ENCODE data around the gene CPA4. TPM values are rescaled to one million over a fixed set of nuclear protein-coding genes. Genes with fewer than 3 reads are reported as not detected.
A peak's percentile ranks its signal among the peaks of the same experiment; 100 is the strongest.

The CPA4 gene
- total RNA-seq, 6 donors from 2014 or later = 0.20 to 0.34 TPM; not detected in 4

DNA sequence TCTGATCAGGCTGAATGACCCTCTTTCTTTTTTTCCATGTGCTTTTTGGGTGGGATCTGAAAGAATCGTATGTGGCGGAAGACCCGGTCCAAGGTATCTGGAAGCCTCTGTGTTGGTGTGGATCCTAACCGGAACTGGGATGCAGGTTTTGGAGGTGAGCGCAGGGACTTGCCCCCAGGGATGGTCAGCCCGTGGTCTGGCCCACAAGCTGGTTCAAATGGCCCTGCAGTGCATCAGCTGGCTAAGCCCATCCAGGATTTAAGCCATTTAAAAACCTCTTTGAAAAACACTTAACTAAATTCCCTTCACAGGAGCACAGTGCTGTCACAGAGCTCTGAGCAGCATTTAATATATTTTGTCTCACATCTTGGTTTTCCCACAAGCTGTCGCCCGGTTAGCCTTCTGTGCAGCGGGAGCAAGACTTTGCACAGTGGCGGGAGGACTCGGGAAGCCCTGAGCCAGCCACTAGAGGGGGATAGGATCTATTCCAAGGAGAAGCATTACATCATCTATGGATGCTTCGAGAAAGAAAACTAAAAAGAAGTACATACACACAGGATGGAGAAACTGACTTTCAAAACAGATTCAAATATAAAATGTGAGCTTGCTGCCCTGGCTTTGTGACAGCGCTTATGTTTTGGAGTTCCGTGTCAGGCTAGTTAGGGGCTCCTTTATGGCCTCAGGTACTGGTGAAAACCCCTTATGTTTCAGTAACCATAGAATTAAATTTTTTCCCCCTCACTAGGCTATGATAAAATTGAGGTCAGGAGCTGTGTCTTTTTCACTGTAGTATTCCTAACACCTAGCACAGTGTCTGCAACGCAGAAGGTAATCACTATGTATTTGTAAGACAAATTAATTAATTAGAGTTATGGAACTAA lies 15.0 kb upstream of the CPA4 start:
- Histone ChIP-seq H3K4me3 (no peak overlapping the region), H3K27ac (no peak overlapping the region), H3K36me3 (no peaks in the 10 kb centered on the region), H3K4me1 (peaks cover 1 to 9% (median 7%) of the 10 kb centered on the region in 4 donors), H3K9me3 (no peaks in the 10 kb centered on the region), H3K27me3 (no peaks in the 10 kb centered on the region)
- WGBS, 2 donors = 67 to 68% methylated on average over 15 of the region's 15 CpGs
- TF ChIP-seq, protein P1, sequence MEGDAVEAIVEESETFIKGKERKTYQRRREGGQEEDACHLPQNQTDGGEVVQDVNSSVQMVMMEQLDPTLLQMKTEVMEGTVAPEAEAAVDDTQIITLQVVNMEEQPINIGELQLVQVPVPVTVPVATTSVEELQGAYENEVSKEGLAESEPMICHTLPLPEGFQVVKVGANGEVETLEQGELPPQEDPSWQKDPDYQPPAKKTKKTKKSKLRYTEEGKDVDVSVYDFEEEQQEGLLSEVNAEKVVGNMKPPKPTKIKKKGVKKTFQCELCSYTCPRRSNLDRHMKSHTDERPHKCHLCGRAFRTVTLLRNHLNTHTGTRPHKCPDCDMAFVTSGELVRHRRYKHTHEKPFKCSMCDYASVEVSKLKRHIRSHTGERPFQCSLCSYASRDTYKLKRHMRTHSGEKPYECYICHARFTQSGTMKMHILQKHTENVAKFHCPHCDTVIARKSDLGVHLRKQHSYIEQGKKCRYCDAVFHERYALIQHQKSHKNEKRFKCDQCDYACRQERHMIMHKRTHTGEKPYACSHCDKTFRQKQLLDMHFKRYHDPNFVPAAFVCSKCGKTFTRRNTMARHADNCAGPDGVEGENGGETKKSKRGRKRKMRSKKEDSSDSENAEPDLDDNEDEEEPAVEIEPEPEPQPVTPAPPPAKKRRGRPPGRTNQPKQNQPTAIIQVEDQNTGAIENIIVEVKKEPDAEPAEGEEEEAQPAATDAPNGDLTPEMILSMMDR (IDR thresholded peaks at IDR 0.05) = peak in 5 of 6 experiments; percentile 34 to 56 (median 44)
- TF ChIP-seq POLR2AphosphoS5 (IDR thresholded peaks at IDR 0.05) = no peak
- peak; percentile 41 to 75 for ATAC-seq (ENCODE audit: low FRiP score in 2 of 2)
- DNase-seq = peak in 1 of 2 donors; percentile 27

GRCh38 chr7:130278860-130279259 lies 14.1 kb upstream of the CPA4 start:
- ATAC-seq (ENCODE audit: low FRiP score in 2 of 2) (no peak), DNase-seq (no peak)
- Histone ChIP-seq H3K27me3 (no peaks in the 10 kb centered on the region), H3K9me3 (no peaks in the 10 kb centered on the region), H3K36me3 (no peaks in the 10 kb centered on the region), H3K4me3 (no peak overlapping the region), H3K4me1 (peaks cover 0 to 3% (median under 1%) of the 10 kb centered on the region in 4 donors), H3K27ac (no peak overlapping the region)
- TF ChIP-seq POLR2A (IDR thresholded peaks at IDR 0.05) (no peak), EP300 (IDR thresholded peaks at IDR 0.05) (no peak), POLR2AphosphoS5 (IDR thresholded peaks at IDR 0.05) (no peak)
- TF ChIP-seq, protein P1 (IDR thresholded peaks at IDR 0.05) = no peak

DNA sequence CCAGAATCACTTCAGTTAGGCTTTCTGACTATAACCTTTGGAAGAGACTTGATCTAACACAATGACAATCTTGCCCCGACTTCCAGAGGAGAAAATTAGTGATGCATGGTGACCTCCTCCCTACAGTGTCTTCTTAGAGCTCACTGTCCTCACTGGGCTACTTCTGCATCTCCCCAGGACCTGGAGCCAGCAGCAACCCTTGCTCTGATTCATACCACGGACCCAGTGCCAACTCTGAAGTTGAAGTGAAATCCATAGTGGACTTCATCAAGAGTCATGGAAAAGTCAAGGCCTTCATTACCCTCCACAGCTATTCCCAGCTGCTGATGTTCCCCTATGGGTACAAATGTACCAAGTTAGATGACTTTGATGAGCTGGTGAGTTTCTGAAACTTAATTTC lies 13.7 kb upstream of the CPA4 start:
- ATAC-seq (ENCODE audit: low FRiP score in 2 of 2) (no peak), DNase-seq (no peak)
- Histone ChIP-seq H3K27ac (no peak overlapping the region), H3K4me3 (no peak overlapping the region), H3K4me1 (no peaks in the 10 kb centered on the region), H3K36me3 (no peaks in the 10 kb centered on the region), H3K9me3 (no peaks in the 10 kb centered on the region), H3K27me3 (no peaks in the 10 kb centered on the region)
- WGBS, 2 donors = 75 to 82% methylated on average over 2 of the region's 2 CpGs
- TF ChIP-seq, protein P1 (IDR thresholded peaks at IDR 0.05) = no peak

- Histone ChIP-seq H3K27ac (no peak overlapping the region), H3K9me3 (no peaks in the 10 kb centered on the region), H3K27me3 (no peaks in the 10 kb centered on the region), H3K36me3 (no peaks in the 10 kb centered on the region), H3K4me3 (no peak overlapping the region), H3K4me1 (no peaks in the 10 kb centered on the region)
- TF ChIP-seq, protein P1 (IDR thresholded peaks at IDR 0.05) = no peak
- TF ChIP-seq POLR2AphosphoS5 (IDR thresholded peaks at IDR 0.05) (no peak), POLR2A (IDR thresholded peaks at IDR 0.05) (no peak), EP300 (IDR thresholded peaks at IDR 0.05) (no peak)
- WGBS, 2 donors = 70 to 87% methylated on average over 1 of the region's 1 CpG
- ATAC-seq (ENCODE audit: low FRiP score in 2 of 2) (no peak), DNase-seq (no peak)
Measured at GRCh38 chr7:130279906-130280305, 13.1 kb upstream of the CPA4 start.

- H3K4me1 ChIP-seq = no peaks in the 10 kb centered on the region
Measured at GRCh38 chr7:130281260-130281659, 11.7 kb upstream of the CPA4 start.

More at GRCh38 chr7:130281260-130281659, 11.7 kb upstream of the CPA4 start:
- ATAC-seq (ENCODE audit: low FRiP score in 2 of 2) (peak in 1 of 2 donors; percentile 81), DNase-seq (no peak)
- Histone ChIP-seq H3K27me3 (no peaks in the 10 kb centered on the region), H3K27ac (no peak overlapping the region), H3K9me3 (no peaks in the 10 kb centered on the region), H3K4me3 (no peak overlapping the region), H3K36me3 (no peaks in the 10 kb centered on the region)
- WGBS, 2 donors = 75 to 80% methylated on average over 1 of the region's 1 CpG
- TF ChIP-seq EP300 (IDR thresholded peaks at IDR 0.05) (no peak), POLR2A (IDR thresholded peaks at IDR 0.05) (no peak), POLR2AphosphoS5 (IDR thresholded peaks at IDR 0.05) (no peak)
- TF ChIP-seq, protein P1 (IDR thresholded peaks at IDR 0.05) = no peak

All from upper lobe of left lung (tissue), 6 donors.